Fibroblast of gingiva (primary cell): Measurements from ENCODE around the gene CEMIP.
A peak's percentile ranks its signal among the peaks of the same experiment; 100 is the strongest.

Experiments
- DNase-seq: peaks from one replicate; pipeline ENCODE4 v3.0.0-alpha.2; 2011; ENCODE audit warnings: low read depth

CEMIP gene

GRCh38 chr15:80778964-80779657 lies at the start of gene CEMIP:
Gene CEMIP (plus strand): TSS chr15:80779370. CDS start chr15:80873880, 94,510 bp downstream.
- DNase-seq = peak; percentile 77

GRCh38 chr15:80730387-80730786 lies 48.8 kb upstream of the CEMIP start:
- DNase-seq = no peak

GRCh38 chr15:80730926-80731325 lies 48.2 kb upstream of the CEMIP start:
- DNase-seq = no peak

- DNase-seq = no peak
These were observed 47.0 kb upstream of the CEMIP start for GRCh38 chr15:80732167-80732566.

GRCh38 chr15:80732818-80733217 lies 46.4 kb upstream of the CEMIP start:
- no peak for DNase-seq

GRCh38 chr15:80733460-80733859 lies 45.7 kb upstream of the CEMIP start:
- DNase-seq = no peak

GRCh38 chr15:80735344-80735743 lies 43.8 kb upstream of the CEMIP start:
- no peak for DNase-seq

GRCh38 chr15:80736560-80736959 lies 42.6 kb upstream of the CEMIP start:
- no peak for DNase-seq

GRCh38 chr15:80739919-80740318 lies 39.3 kb upstream of the CEMIP start:
- DNase-seq = no peak

- DNase-seq = no peak
These were observed 37.1 kb upstream of the CEMIP start for GRCh38 chr15:80742081-80742480.

- no peak for DNase-seq
These were observed 35.9 kb upstream of the CEMIP start for GRCh38 chr15:80743189-80743833.

GRCh38 chr15:80744415-80744814 lies 34.8 kb upstream of the CEMIP start:
- no peak for DNase-seq

GRCh38 chr15:80744826-80745225 lies 34.3 kb upstream of the CEMIP start:
- DNase-seq = peak; percentile 17

- DNase-seq = no peak
These were observed 33.3 kb upstream of the CEMIP start for GRCh38 chr15:80745888-80746287.

- no peak for DNase-seq
These were observed 31.7 kb upstream of the CEMIP start for GRCh38 chr15:80747317-80748053.

GRCh38 chr15:80749589-80749988 lies 29.6 kb upstream of the CEMIP start:
- no peak for DNase-seq

- DNase-seq = no peak
These were observed 28.6 kb upstream of the CEMIP start for GRCh38 chr15:80750575-80750974.

GRCh38 chr15:80752204-80752603 lies 27.0 kb upstream of the CEMIP start:
- no peak for DNase-seq

GRCh38 chr15:80753161-80753560 lies 26.0 kb upstream of the CEMIP start:
- no peak for DNase-seq

- no peak for DNase-seq
These were observed 25.2 kb upstream of the CEMIP start for GRCh38 chr15:80754014-80754413.

GRCh38 chr15:80755885-80756284 lies 23.3 kb upstream of the CEMIP start:
- DNase-seq = no peak

- no peak for DNase-seq
These were observed 20.9 kb upstream of the CEMIP start for GRCh38 chr15:80758130-80758745.

GRCh38 chr15:80760960-80761359 lies 18.2 kb upstream of the CEMIP start:
- DNase-seq = no peak
